ENCODE data around the gene CAPN5. TPM values are rescaled to one million over a fixed set of nuclear protein-coding genes. Genes with fewer than 3 reads are reported as not detected.

CAPN5 gene
- total and polyA plus RNA-seq, 2 of the 13 experiments (the other 11 are each of a cell fraction or from before 2014, with no cell fraction given): 0.27 to 1.2 TPM

DNA sequence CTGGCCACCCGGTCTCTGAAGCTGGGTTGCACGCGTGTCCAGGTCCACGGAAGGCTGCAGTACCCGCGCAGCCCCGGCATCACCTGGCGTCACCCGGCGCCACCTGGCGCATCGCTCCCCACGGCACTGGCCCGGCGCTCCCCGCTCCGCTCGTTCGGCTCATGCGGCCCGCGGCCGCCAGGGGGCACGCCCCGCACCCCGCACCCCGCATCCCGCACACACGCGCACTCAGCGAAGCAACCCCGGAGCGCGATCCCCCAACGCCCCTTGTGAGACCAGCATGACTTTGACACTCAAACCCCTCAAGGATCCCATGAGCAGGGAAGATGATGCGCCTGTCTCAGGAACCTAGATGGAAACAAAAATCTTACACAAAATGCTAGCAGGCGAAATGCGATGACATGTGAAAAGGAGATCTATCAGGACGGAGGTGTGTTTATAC is 20.7 kb upstream of the CAPN5 start (continued):
- TF ChIP-seq, protein P1, sequence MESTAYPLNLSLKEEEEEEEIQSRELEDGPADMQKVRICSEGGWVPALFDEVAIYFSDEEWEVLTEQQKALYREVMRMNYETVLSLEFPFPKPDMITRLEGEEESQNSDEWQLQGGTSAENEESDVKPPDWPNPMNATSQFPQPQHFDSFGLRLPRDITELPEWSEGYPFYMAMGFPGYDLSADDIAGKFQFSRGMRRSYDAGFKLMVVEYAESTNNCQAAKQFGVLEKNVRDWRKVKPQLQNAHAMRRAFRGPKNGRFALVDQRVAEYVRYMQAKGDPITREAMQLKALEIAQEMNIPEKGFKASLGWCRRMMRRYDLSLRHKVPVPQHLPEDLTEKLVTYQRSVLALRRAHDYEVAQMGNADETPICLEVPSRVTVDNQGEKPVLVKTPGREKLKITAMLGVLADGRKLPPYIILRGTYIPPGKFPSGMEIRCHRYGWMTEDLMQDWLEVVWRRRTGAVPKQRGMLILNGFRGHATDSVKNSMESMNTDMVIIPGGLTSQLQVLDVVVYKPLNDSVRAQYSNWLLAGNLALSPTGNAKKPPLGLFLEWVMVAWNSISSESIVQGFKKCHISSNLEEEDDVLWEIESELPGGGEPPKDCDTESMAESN (CRISPR knock-in tag; conservative IDR thresholded peaks at IDR 0.05): peak; percentile 77
- TF ChIP-seq RAD21 (CRISPR knock-in tag; IDR thresholded peaks at IDR 0.05): peak; percentile 78
- 0 out of 2 replicates have a peak, but pooled peaks have one; percentile 29 for TF ChIP-seq TOPORS (CRISPR knock-in tag; IDR thresholded peaks at IDR 0.05)
- TF ChIP-seq, protein P2, sequence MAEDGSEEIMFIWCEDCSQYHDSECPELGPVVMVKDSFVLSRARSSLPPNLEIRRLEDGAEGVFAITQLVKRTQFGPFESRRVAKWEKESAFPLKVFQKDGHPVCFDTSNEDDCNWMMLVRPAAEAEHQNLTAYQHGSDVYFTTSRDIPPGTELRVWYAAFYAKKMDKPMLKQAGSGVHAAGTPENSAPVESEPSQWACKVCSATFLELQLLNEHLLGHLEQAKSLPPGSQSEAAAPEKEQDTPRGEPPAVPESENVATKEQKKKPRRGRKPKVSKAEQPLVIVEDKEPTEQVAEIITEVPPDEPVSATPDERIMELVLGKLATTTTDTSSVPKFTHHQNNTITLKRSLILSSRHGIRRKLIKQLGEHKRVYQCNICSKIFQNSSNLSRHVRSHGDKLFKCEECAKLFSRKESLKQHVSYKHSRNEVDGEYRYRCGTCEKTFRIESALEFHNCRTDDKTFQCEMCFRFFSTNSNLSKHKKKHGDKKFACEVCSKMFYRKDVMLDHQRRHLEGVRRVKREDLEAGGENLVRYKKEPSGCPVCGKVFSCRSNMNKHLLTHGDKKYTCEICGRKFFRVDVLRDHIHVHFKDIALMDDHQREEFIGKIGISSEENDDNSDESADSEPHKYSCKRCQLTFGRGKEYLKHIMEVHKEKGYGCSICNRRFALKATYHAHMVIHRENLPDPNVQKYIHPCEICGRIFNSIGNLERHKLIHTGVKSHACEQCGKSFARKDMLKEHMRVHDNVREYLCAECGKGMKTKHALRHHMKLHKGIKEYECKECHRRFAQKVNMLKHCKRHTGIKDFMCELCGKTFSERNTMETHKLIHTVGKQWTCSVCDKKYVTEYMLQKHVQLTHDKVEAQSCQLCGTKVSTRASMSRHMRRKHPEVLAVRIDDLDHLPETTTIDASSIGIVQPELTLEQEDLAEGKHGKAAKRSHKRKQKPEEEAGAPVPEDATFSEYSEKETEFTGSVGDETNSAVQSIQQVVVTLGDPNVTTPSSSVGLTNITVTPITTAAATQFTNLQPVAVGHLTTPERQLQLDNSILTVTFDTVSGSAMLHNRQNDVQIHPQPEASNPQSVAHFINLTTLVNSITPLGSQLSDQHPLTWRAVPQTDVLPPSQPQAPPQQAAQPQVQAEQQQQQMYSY (CRISPR knock-in tag; IDR thresholded peaks at IDR 0.05): 0 out of 2 replicates have a peak, but pooled peaks have one; percentile 24
- TF ChIP-seq, protein P3, sequence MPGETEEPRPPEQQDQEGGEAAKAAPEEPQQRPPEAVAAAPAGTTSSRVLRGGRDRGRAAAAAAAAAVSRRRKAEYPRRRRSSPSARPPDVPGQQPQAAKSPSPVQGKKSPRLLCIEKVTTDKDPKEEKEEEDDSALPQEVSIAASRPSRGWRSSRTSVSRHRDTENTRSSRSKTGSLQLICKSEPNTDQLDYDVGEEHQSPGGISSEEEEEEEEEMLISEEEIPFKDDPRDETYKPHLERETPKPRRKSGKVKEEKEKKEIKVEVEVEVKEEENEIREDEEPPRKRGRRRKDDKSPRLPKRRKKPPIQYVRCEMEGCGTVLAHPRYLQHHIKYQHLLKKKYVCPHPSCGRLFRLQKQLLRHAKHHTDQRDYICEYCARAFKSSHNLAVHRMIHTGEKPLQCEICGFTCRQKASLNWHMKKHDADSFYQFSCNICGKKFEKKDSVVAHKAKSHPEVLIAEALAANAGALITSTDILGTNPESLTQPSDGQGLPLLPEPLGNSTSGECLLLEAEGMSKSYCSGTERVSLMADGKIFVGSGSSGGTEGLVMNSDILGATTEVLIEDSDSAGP (CRISPR knock-in tag; IDR thresholded peaks at IDR 0.05; ENCODE audit: borderline replicate concordance): peak; percentile 62; the same call in 1 of the 2 replicates
- TF ChIP-seq HNRNPLL (IDR thresholded peaks at IDR 0.05; ENCODE audit: low read depth, low read length, poor library complexity, severe bottlenecking): peak; percentile 18
- TF ChIP-seq ELF3 (CRISPR knock-in tag; IDR thresholded peaks at IDR 0.05): 0 out of 2 replicates have a peak, but pooled peaks have one; percentile 15
- TF ChIP-seq ZNF441 (CRISPR knock-in tag; IDR thresholded peaks at IDR 0.05; ENCODE audit: borderline replicate concordance): no peak
- TF ChIP-seq, protein P4, sequence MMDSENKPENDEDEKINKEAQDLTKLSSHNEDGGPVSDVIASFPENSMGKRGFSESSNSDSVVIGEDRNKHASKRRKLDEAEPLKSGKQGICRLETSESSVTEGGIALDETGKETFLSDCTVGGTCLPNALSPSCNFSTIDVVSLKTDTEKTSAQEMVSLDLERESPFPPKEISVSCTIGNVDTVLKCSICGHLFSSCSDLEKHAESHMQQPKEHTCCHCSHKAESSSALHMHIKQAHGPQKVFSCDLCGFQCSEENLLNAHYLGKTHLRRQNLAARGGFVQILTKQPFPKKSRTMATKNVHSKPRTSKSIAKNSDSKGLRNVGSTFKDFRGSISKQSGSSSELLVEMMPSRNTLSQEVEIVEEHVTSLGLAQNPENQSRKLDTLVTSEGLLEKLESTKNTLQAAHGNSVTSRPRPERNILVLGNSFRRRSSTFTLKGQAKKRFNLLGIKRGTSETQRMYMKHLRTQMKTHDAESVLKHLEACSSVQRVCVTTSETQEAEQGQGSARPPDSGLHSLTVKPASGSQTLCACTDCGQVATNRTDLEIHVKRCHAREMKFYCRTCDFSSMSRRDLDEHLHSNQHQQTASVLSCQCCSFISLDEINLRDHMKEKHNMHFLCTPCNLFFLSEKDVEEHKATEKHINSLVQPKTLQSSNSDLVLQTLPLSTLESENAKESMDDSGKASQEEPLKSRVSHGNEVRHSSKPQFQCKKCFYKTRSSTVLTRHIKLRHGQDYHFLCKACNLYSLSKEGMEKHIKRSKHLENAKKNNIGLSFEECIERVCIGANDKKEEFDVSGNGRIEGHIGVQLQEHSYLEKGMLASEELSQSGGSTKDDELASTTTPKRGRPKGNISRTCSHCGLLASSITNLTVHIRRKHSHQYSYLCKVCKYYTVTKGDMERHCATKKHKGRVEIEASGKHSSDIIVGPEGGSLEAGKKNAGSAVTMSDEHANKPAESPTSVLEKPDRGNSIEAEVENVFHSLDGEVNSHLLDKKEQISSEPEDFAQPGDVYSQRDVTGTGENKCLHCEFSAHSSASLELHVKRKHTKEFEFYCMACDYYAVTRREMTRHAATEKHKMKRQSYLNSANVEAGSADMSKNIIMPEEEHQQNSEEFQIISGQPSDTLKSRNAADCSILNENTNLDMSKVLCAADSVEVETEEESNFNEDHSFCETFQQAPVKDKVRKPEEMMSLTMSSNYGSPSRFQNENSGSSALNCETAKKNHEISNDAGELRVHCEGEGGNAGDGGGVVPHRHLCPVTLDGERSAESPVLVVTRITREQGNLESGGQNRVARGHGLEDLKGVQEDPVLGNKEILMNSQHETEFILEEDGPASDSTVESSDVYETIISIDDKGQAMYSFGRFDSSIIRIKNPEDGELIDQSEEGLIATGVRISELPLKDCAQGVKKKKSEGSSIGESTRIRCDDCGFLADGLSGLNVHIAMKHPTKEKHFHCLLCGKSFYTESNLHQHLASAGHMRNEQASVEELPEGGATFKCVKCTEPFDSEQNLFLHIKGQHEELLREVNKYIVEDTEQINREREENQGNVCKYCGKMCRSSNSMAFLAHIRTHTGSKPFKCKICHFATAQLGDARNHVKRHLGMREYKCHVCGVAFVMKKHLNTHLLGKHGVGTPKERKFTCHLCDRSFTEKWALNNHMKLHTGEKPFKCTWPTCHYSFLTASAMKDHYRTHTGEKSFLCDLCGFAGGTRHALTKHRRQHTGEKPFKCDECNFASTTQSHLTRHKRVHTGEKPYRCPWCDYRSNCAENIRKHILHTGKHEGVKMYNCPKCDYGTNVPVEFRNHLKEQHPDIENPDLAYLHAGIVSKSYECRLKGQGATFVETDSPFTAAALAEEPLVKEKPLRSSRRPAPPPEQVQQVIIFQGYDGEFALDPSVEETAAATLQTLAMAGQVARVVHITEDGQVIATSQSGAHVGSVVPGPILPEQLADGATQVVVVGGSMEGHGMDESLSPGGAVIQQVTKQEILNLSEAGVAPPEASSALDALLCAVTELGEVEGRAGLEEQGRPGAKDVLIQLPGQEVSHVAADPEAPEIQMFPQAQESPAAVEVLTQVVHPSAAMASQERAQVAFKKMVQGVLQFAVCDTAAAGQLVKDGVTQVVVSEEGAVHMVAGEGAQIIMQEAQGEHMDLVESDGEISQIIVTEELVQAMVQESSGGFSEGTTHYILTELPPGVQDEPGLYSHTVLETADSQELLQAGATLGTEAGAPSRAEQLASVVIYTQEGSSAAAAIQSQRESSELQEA (CRISPR knock-in tag; IDR thresholded peaks at IDR 0.05; ENCODE audit: not compliant biosample characterization): no peak
- TF ChIP-seq ZNF766 (CRISPR knock-in tag; IDR thresholded peaks at IDR 0.05; ENCODE audit: borderline replicate concordance): no peak
- peak; percentile 66 for TF ChIP-seq XRCC5 (optimal IDR thresholded peaks at IDR 0.05; ENCODE audit: low read length)
- peak; percentile 72 for TF ChIP-seq STAG1 (CRISPR knock-in tag; IDR thresholded peaks at IDR 0.05)
- TF ChIP-seq ZNF234 (CRISPR knock-in tag; conservative IDR thresholded peaks at IDR 0.05): 0 out of 2 replicates have a peak, but pooled peaks have one; percentile 63
- no peak for TF ChIP-seq ZBTB7A (CRISPR knock-in tag; IDR thresholded peaks at IDR 0.05)

Measured in HepG2 (cell line).